Measurements from ENCODE around the gene SEC14L2. TPM values are rescaled to one million over a fixed set of nuclear protein-coding genes. Genes with fewer than 3 reads are reported as not detected.

The SEC14L2 gene
- polyA plus RNA-seq, 2 of the 4 experiments (the other 2 are of a cell fraction), result 12.8 to 15.2 TPM

DNA sequence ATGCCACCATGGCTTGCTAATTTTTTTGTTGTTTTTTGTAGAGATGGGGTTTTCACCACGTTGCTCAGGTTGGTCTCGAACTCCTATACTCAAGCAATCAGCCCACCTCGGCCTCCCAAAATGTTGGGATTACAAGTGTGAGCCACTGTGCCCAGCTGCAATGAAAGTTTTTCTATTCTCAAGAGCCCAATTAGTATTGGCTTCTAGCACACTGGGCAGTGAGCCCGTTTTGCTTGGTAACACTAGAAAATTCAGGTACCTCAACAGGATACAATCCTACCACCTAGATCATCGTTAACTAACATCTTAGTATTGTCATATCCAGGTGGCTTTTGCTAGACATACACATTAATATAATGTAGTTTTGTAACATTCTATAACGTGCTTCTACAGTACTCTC is 56.0 kb downstream of the SEC14L2 start:
- Histone ChIP-seq H3K4me2 (no peak overlapping the region), H3K27ac (no peak overlapping the region), H3K9me3 (no peaks in the 10 kb centered on the region), H3K4me1 (no peaks in the 10 kb centered on the region), H3K4me3 (no peak overlapping the region)
- no peak for TF ChIP-seq POLR2AphosphoS2 (conservative IDR thresholded peaks at IDR 0.05; ENCODE audit: low read length)
- TF ChIP-seq SREBF2 (IDR thresholded peaks at IDR 0.05), result no peak
- no peak for TF ChIP-seq POLR2A (IDR thresholded peaks at IDR 0.05; ENCODE audit: low read length)
- TF ChIP-seq CHD4 (IDR thresholded peaks at IDR 0.05; ENCODE audit: borderline replicate concordance), result no peak
- TF ChIP-seq GATA3 (IDR thresholded peaks at IDR 0.05; ENCODE audit: borderline replicate concordance), result no peak
- no peak for TF ChIP-seq RAD21 (conservative IDR thresholded peaks at IDR 0.05 in 1 of 2, IDR thresholded peaks at IDR 0.05 in 1 of 2)
- ChIA-PET POLR2A (no interaction called here), CTCF (interaction anchor here (1.0 kb wide), 2 partner anchors 8 to 29 kb away, joined by 3 to 4 read pairs; no protein-coding TSS in a partner anchor)
- no peak for ATAC-seq
- no peak for FAIRE-seq
- 67% methylated on average over 6 of the region's 6 CpGs for WGBS (ENCODE audit: missing lambda C conversion rate)
- no peak for DNase-seq (ENCODE audit: low read depth in 1 of 2, low spot score in 1 of 2)

DNA sequence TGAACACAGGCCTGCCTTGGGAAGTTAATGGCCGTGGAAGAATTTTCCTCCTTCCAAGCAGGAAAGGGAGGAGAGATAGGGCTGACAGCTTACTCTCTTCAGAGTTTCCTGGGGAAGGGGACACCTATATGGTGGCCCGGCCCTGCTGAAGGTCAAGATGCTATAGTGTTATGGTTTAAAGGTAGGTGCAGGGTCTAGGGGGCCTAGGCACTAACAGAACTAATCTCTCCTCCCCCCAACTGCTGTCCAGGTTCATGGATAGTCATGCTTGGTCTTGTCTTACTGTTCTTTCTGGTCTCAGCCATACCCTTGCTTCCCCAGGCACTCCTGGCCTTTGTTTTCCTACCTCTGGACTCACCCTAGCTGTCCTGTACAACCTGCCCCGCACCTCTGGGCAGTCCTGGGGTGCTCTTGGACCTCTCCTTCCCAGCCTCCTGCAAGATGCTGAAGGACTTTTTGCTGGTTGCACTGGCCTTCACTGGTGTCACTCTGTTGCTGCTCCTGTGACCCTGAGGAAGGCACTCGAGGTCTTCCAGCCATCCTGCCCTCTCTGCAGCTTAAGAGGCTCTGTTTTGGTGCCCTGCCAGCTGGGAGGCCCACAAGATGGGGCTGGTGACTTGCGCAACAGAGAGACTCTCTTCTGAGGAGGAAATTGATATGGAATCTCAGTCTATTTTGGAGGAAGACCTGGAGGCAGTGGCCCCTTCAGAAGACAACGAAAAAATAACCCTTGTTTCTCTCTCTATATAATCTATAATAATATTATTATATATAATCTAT is 57.1 kb downstream of the SEC14L2 start:
- TF ChIP-seq FOXS1 (CRISPR knock-in tag; IDR thresholded peaks at IDR 0.05) (no peak), GATA3 (IDR thresholded peaks at IDR 0.05; ENCODE audit: borderline replicate concordance) (no peak), FOSL2 (IDR thresholded peaks at IDR 0.05) (no peak), FOSL2 (CRISPR knock-in tag; IDR thresholded peaks at IDR 0.05) (no peak), ZFP36 (IDR thresholded peaks at IDR 0.05; ENCODE audit: borderline replicate concordance, partially characterized antibody) (no peak), RAD21 (conservative IDR thresholded peaks at IDR 0.05 in 1 of 2, IDR thresholded peaks at IDR 0.05 in 1 of 2) (0 out of 5 replicates have a peak, but pooled peaks of 1 of the 2 experiments have one; percentile 17), KDM5A (IDR thresholded peaks at IDR 0.05) (no peak), POLR2A (IDR thresholded peaks at IDR 0.05; ENCODE audit: low read length) (no peak), CEBPB (IDR thresholded peaks at IDR 0.05) (peak in 1 of 2 experiments; percentile 72; a peak in 2 of 4 replicates)
- CTCF ChIA-PET, result interaction anchor here (1.0 kb wide), 1 partner anchor 9 kb away, joined by 3 read pairs; no protein-coding TSS in a partner anchor
- peak in 1 of 2 experiments; percentile 31 for DNase-seq (ENCODE audit: low read depth in 1 of 2, low spot score in 1 of 2)

DNA sequence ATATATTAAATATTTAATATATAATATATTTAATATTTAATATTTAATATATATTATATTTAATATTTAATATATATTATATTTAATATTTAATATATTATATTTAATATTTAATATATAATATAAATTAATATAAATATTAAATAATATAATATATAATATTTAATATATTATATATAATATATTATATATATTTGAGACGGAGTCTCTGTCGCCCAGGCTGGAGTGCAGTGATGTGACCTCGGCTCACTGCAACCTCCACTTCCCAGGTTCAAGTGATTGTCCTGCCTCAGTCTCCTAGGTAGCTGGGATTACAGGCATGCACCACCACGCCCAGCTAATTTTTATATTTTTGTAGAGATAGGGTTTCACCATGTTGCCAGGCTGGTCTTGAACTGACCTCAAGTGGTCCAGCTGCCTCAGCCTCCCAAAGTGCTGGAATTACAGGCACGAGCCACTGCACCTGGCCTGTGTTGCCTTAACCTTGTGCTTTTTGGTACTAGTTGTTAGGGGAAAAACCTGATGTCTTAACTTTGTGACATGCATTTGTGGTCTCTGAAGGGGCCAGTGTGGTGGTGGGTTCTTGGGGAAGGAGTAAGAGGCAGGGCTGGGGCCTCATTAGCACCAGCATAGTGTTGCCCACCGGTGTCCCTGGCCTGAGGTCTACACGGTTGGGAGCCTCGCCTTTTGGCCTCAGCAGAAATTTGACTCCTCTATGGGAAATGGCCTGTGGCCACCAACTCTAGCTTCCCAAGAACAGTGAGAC is 58.4 kb downstream of the SEC14L2 start:
- H3K4me3 ChIP-seq, result no peak overlapping the region
- no peak for TF ChIP-seq NR3C1 (IDR thresholded peaks at IDR 0.05)
- TF ChIP-seq ZSCAN20 (CRISPR knock-in tag; IDR thresholded peaks at IDR 0.05), result no peak
- TF ChIP-seq ZNF302 (CRISPR knock-in tag; IDR thresholded peaks at IDR 0.05), result no peak
- TF ChIP-seq ZC3H11A (IDR thresholded peaks at IDR 0.05), result no peak
- TF ChIP-seq, protein P1, sequence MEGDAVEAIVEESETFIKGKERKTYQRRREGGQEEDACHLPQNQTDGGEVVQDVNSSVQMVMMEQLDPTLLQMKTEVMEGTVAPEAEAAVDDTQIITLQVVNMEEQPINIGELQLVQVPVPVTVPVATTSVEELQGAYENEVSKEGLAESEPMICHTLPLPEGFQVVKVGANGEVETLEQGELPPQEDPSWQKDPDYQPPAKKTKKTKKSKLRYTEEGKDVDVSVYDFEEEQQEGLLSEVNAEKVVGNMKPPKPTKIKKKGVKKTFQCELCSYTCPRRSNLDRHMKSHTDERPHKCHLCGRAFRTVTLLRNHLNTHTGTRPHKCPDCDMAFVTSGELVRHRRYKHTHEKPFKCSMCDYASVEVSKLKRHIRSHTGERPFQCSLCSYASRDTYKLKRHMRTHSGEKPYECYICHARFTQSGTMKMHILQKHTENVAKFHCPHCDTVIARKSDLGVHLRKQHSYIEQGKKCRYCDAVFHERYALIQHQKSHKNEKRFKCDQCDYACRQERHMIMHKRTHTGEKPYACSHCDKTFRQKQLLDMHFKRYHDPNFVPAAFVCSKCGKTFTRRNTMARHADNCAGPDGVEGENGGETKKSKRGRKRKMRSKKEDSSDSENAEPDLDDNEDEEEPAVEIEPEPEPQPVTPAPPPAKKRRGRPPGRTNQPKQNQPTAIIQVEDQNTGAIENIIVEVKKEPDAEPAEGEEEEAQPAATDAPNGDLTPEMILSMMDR (IDR thresholded peaks at IDR 0.05), result no peak
- TF ChIP-seq, protein P2, sequence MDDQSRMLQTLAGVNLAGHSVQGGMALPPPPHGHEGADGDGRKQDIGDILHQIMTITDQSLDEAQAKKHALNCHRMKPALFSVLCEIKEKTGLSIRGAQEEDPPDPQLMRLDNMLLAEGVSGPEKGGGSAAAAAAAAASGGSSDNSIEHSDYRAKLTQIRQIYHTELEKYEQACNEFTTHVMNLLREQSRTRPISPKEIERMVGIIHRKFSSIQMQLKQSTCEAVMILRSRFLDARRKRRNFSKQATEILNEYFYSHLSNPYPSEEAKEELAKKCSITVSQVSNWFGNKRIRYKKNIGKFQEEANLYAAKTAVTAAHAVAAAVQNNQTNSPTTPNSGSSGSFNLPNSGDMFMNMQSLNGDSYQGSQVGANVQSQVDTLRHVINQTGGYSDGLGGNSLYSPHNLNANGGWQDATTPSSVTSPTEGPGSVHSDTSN (IDR thresholded peaks at IDR 0.05), result no peak
- TF ChIP-seq SREBF2 (IDR thresholded peaks at IDR 0.05), result no peak
- no peak for TF ChIP-seq NPAS2 (CRISPR knock-in tag; IDR thresholded peaks at IDR 0.05; ENCODE audit: borderline replicate concordance)
- TF ChIP-seq HOXA7 (CRISPR knock-in tag; IDR thresholded peaks at IDR 0.05), result no peak
- no peak for TF ChIP-seq MYC (IDR thresholded peaks at IDR 0.05; ENCODE audit: borderline replicate concordance, low read length)
- TF ChIP-seq, protein P3, sequence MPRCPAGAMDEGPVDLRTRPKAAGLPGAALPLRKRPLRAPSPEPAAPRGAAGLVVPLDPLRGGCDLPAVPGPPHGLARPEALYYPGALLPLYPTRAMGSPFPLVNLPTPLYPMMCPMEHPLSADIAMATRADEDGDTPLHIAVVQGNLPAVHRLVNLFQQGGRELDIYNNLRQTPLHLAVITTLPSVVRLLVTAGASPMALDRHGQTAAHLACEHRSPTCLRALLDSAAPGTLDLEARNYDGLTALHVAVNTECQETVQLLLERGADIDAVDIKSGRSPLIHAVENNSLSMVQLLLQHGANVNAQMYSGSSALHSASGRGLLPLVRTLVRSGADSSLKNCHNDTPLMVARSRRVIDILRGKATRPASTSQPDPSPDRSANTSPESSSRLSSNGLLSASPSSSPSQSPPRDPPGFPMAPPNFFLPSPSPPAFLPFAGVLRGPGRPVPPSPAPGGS (IDR thresholded peaks at IDR 0.05), result no peak
- TF ChIP-seq NFE2L2 (conservative IDR thresholded peaks at IDR 0.05; ENCODE audit: low read length), result no peak
- DNase-seq (ENCODE audit: low read depth in 1 of 2, low spot score in 1 of 2) (no peak), ATAC-seq (no peak), FAIRE-seq (no peak)
- no peak overlapping the region for H3K27ac ChIP-seq
- H3K9me3 ChIP-seq, result no peaks in the 10 kb centered on the region
- 83% methylated on average over 8 of the region's 8 CpGs for WGBS (ENCODE audit: missing lambda C conversion rate)
- H3K4me1 ChIP-seq, result no peaks in the 10 kb centered on the region
- ChIA-PET CTCF (interaction anchor here (2.9 kb wide), 1 partner anchor 11 kb away, joined by 14 read pairs; no protein-coding TSS in a partner anchor), POLR2A (no interaction called here)
- H3K4me2 ChIP-seq, result no peak overlapping the region

More for the DNA sequence above, 57.1 kb downstream of the SEC14L2 start:
- no peak overlapping the region for H3K4me2 ChIP-seq
- H3K9me3 ChIP-seq, result no peaks in the 10 kb centered on the region
- POLR2A ChIA-PET, result no interaction called here
- no peak overlapping the region for H3K27ac ChIP-seq
- WGBS (ENCODE audit: missing lambda C conversion rate), result 57% methylated on average over 4 of the region's 6 CpGs
- no peak for FAIRE-seq
- ATAC-seq, result peak in 1 of 2 experiments; percentile 47; a peak in 4 of 6 replicates
- H3K4me3 ChIP-seq, result no peak overlapping the region
- H3K4me1 ChIP-seq, result no peaks in the 10 kb centered on the region
